Erythroblast (primary cell): ENCODE measurements around the gene MCM5.

Source experiments
- GATA1 ChIP-seq: IDR thresholded peaks from 2 replicates; pipeline ENCODE4 v1.6.1; 2011; ENCODE audit warnings: low read depth, mild to moderate bottlenecking, control low read depth, low read length, moderate library complexity
- POLR2A ChIP-seq: IDR thresholded peaks from 2 replicates; pipeline ENCODE4 v1.6.1; 2011; ENCODE audit warnings: mild to moderate bottlenecking, low read length

DNA sequence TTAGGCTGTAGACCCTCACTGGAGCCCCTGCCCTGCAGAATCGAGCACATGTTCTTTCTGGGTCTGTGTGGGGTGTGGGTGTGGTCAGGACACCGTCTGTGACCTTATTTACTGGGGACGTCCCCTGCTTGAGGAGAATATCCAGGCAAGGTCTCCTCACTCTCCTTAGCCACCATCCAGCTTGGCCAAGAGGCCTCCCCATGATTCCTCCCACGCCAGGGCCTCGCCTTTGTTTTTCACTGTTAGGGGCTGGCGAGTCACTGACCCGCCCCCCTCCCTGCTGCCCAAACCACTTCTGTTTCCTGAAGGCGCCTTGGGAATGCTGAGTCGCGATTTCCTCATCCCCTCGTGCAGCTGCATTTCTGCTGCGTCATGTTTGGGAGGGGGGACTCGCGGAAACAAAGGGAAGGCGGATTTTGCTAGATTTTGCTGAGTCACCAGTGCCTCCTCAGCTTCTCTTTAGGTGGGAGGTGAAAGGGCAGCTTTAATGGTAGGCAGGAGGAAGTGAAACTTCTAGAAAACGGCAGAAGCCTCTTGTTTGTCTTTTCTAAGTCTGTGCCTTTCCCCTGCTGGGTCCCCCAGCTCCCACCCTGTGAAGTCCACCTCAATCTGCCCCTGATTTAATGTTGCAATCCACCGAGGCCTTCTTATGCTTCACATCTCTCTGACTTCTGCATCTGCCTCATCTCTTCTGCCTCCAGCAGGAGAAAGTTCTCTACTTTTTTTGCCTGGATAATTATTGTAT is 23.0 kb upstream of the MCM5 start:
- TF ChIP-seq POLR2A (peak; percentile 12), GATA1 (no peak)
